ENCODE data around the gene WDFY4. TPM values are rescaled to one million over a fixed set of nuclear protein-coding genes. Genes with fewer than 3 reads are reported as not detected.

WDFY4 gene
- not detected in 2 replicates for total RNA-seq

GRCh38 chr10:48684792-48685623 lies at the start of gene WDFY4:
Gene WDFY4, plus strand, starts transcription at chr10:48684873. Its CDS starts 24,860 bp downstream, at chr10:48709733.

GRCh38 chr10:48939790-48940325 lies 255.2 kb downstream of the WDFY4 start, which contains the start of gene LRRC18:
Gene LRRC18, minus strand, starts transcription at chr10:48939840. Its CDS starts 25,685 bp downstream, at chr10:48914155.

Other genes with a start within 250 kb of the WDFY4 start
- gene ARHGAP22, start 79.8 kb upstream of the WDFY4 start, total RNA-seq: 3.0 and 18.1 TPM in 2 replicates